NCI-H2196 treated with DMSO at 0.1 percent for 48 hours (cell line): ENCODE measurements around the gene CEP104.

Source experiments
- DNase-seq: peaks from one replicate; lab custom pipeline; 2025; ENCODE audit not compliant: unreplicated experiment; lab: John Stamatoyannopoulos, UW

The CEP104 gene

DNA sequence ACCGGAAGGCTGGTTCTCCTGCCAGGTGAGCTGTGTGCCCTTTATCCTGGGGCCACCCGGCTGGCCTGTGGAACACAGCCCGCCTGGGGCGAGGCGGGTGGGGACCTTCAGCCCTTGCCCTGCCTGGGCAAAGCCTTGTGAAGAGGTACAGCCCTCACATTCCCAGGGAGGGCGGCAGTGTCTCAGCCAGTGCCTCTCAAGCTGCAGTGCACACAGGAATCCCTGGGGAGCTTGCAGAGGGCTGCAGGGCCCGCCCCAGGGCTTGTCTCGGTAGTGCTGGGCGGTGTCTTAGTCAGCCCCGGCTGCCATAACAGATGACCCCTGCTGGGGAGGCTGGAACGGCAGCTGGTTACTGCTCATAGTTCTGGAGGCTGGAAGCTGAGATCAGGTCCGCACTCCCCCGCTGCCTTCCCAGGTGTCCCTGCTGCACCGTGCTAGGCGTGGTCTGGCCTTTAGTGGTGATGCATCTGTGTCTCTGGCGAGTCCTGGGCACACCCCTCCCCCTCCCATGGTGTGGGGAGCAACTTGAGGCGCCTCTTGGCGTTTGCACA is 12.8 kb upstream of the CEP104 start:
- no peak for DNase-seq

DNA sequence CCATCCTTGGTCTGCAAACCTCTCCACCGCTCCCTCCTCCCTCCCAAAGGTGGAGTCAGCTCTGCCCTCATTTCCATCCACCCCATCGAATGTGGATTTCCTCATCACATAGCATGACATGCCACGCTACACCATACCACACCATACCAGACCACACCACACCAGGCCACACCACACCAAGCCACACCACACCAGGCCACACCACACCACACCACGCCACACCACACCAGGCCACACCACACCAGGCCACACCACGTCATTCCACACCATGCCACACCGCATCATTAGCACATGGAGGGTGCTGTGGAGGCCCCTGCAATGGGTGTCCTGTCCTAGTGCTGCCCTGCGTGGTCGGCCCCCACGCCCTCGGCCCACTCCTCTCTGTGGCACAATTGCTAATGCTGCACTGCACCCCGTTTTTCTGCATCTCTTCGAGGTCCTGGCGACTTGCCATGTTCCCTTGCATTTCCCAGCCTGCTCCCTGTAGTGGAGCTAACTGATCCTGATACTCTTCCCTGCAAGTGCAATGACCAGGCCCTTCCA is 11.5 kb upstream of the CEP104 start:
- no peak for DNase-seq

DNA sequence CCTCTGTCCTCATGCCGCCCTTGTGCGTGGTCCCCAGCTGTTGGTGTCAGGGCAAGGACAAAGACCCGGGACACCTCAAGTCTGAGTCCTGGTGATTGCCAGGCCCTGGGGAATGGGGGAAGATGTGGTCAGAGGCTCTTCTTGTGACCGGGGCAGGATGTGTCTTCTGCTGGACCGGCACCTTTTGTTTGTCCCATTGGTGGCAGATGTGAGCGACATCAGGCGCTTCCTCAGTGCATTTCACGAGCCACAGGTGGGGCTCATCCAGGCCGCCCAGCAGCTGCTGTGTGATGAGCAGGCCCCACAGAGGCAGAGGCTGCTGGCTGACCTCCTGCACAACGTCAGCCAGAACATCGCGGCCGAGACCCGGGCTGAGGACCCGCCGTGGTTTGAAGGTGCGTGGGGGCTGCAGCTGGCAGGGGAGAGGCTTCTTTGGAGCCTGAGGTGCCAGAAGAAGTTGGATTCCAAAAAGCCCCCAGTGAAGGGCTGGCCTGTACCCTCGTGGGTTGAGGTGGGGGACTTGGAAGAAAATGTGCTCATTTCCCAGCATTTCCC is 8.7 kb upstream of the CEP104 start:
- DNase-seq, result no peak

DNA sequence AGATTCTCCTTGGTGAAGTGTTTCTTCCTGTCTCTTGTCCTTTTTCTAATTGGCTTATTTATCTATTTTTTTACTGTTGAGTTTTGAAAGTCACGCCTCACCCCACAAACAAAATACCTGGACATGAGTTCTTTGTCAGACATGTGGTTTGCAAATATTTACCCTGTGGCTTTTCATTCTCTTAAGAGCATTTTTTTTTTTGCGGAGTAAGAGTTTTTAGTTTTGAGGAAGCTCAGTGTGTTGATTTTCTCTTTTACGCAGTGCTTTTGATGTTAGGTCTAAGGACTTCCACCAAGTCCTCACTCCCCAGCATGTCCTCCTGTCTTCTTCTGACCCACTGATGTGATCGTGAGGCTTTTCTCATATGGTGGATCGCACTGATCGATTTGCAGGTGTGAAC is 7.9 kb upstream of the CEP104 start:
- no peak for DNase-seq

DNA sequence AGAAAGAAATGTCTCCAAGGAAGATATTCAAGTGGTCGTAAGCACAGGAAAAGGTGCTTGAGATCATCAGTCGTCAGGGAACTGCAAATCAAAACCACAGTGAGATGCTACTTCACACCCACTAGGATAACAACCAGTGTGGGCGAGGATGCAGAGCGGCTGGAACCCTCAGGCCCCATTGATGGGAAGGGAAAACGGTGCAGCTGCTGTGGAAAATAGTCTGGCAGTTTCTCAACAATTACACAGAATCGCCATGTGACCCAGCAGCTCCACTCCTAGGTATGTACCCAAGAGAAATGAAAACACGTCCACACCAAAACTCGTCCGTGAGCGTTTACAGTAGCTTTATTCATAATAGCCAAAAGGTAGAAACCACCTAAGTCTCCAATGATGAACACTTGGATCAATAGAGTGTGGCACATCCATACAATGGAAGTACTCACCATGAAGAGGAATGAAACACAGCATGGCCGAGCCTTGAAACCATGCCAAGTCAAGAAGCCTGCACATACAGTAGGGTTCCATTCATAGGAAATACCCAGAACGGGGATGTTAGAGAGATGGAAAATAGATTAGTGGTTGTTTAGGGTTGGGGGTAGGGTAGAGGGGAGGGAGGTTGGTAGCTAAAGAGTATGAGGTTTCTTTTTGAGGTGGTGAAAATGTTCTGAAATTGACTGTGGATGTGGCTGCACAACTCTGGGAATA is 6.4 kb upstream of the CEP104 start:
- no peak for DNase-seq

DNA sequence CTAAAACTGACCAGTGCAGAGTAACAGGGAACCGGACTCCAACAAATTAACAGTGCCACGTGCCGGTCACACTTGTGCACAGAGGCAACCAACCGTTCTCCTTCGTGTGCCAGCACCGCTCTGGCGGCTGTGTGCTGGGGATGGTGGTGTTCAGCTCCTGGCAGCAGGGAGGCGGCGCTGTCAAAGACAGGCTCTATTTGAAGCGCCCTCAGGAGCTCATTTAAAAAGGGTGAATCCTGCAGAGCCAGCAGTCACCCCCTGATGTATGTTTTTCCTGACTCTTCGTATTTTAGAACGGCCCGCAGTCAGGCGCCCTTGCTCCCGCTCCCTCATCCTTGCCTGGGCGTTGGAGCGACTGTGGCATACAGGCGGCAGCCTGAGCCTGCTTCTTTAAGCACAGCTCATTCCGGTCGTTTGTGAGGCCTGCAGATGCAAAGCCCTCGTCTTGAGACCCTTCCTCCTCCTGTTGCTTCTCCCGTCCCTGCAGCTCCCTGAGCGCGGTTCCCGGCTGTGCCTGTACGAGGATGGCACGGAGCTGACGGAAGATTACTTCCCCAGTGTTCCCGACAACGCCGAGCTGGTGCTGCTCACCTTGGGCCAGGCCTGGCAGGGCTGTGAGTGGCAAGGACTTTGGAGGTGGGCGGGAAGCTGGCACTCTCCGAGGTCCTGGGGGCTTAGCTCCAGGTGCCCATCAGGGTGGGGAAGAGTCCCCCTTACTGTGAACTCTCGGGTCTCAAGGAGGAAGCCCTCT is 1.4 kb upstream of the CEP104 start:
- peak; percentile 46 for DNase-seq

DNA sequence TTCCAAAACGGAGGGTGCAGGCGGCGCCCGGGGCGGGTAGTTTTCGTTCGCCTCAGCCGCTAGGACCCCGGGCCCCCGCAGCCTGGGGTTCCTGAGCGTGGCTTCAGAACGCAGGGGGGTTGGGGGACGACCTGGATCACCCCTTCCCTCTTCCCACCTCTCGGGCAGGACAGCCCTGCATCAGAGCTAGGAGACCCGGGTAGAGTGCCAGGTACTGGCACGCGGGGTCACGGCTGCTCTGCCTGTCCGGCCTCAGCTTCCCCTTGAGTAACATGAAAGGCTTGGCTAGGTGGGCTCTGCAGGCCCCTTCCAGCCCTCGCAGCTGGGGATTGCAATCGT is 749 bp upstream of the CEP104 start:
- no peak for DNase-seq

DNA sequence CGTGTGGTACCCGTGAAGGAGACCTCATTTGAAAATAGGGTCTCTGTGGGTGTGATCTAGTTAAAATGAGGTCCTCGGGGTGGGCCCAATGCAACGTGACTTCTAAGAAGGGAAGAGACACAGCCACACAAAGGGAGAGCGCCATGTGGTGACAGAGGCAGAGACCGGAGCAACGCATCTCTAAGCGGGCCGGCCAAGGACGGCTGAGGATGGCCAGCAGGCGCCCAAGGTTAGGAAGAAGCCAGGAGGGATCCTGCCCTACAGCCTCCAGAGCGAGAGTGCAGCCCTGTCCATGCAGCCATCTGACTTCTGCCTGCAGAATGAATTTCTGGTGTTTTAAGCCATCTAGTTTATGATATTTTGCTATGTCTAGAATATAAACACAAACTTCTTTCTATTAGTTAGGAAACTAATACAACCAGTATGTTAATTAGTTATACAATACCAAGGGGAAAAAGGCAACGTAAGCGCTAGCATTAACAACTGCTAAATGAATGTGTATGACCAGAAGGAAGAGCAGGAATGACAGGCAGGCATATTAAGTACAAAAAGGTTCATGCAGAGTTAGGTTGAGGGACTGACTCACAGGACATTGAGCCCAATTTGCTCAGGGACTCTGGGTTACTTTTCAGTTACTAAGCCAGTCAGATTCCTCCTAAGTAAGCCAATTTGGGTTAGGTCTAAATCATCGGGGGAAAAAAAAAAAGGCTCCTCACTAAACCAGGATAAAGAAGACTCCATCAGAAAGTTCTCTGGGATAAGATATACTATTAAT is 4.1 kb downstream of the CEP104 start:
- DNase-seq, result no peak

DNA sequence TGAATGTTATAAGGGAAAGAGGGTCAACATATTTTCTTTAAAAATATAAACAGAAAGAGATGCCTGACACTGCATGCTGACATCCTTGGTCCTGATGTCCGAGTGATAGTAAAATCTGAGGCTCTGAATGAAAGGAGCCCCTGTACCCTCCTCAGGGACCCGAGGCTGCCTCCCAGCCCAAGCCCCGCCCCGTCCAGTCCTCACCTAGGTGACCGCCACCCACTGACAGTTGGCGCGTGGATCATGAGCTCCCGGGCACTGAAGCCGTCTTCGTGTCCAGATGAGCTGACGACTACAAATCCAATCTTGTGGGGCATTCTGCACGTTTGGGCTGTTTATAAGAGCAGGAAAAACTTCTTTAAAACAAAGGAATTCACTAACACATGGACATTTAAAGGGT is 4.9 kb downstream of the CEP104 start:
- no peak for DNase-seq

DNA sequence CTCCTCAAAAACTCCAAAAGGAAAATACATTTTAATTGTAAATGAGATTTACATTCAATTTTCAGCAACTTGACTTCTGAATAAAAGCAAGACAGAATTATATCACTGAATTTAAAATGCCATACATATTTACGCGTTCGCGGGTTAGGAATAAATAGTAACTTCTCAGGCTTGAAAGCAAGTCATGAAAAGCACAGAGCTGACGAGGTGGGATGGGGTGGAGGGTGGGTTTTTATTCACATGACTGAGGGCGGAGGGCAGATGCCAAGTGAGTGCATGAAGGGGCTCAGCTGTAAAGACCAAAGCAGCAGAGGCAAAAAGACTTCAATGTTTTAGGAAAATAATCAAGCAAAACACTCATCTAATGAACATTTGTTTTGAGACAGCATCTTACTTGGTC is 5.7 kb downstream of the CEP104 start:
- no peak for DNase-seq

DNA sequence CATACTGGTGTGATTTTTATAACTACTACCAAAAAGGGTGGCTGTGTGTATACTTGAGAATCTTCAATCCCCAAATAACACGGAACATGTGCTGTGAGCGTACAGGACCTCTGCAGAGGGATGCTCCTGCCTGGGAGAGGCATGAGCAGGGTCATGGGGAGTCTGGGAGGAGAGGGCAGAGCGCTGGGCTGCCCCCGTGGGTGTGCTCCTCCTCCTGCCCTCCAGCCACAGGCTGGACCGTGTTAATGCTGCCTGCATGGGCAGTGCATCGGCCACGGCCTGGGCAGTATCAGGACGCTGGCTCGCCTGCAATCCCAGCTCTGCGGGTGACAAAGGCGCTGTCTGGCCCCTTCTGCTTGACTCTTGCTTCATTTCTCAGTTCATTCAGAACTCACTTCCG is 6.2 kb downstream of the CEP104 start:
- no peak for DNase-seq

DNA sequence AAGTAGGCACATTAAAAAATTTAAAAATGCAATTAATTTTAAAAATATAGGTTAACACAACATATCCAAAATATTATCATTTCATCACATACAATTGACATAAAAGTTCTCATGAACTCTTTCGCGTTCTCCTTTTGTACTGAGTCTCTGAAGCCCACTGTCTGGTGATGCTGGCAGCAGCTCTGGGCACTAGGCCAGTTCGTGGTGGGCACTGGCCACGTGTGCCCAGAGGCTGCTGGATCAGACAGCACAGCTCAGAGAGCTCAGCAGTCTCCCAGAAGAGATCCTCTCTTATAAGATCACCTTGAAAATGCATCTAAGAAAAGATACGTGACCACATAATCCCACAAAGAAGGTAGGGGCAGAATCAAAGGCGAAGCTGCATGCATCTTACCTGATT is 9.9 kb downstream of the CEP104 start:
- DNase-seq, result no peak

DNA sequence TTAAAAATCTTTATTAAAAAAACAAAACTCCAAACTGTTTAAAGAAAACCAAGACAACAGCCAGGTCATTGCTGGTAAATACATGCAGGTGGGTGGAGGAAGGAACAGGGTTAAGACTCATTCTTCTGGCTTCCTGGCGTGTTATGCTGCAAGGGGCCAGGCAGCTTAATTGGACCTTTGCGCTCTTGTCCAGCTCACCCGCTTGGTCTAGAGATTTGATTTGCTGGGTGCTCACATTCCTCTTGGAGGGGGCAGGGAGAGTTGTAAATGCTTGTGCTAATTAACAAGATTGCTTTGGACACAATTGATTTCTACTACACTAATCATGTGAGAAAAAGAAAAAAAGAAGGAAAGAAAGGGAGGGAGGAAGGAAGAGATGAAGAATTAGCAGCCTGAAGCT is 10.5 kb downstream of the CEP104 start:
- DNase-seq, result no peak

DNA sequence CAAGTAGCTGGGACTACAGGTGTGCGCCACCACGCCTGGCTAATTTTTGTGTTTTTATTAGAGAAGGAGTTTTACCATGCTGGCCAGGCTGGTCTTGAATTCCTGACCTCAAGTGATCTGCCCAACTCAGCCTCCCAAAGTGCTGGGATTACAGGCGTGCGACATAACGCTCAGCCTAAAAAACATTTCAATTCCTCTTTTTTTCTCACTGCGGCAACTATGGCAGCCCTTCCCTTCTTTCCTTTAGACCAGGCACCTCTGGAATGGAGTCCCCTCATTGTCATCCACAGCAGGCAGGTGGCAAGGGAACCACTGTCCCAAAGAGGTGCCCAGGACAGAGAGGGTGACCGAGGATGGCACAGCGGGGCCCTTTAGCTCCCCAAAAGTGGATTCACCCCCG is 14.1 kb downstream of the CEP104 start:
- no peak for DNase-seq

DNA sequence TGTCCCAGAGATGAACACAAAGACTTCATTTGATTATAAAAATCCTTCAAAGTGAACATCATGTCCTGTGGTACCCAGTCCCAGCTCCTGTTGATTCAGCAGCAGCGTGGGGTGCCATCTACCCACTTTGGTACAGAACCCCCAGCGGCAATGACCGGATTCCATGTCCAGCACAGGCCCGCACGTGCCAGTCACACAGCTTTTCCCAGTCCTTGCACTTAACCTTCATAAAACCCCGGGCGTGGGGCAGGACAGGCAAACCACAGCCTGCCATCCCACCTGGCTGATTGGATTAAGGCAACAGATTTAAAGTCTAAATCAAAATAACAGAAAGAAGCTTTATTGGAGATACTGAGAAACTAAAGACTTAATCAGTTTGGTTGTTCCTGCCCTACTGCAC is 15.5 kb downstream of the CEP104 start:
- DNase-seq, result no peak

DNA sequence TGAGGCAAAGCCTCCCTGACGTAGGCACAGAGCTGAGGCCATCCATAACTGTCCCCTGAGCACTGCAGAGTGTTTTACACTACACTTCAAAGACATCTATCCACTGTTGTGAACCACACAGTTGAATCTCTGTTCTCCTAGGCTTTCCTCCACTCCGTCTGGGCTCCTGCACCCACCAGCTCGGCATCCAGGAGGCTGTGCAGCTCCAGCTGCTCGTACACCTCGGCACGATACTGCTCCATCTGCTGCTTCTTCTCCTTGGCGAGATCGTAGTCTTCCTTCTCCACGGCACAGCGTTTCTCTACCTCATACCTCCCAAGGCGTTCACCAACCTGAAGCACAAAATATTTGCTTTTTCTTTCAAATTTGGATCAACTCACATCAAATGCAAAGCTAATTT is 18.2 kb downstream of the CEP104 start:
- DNase-seq, result no peak

DNA sequence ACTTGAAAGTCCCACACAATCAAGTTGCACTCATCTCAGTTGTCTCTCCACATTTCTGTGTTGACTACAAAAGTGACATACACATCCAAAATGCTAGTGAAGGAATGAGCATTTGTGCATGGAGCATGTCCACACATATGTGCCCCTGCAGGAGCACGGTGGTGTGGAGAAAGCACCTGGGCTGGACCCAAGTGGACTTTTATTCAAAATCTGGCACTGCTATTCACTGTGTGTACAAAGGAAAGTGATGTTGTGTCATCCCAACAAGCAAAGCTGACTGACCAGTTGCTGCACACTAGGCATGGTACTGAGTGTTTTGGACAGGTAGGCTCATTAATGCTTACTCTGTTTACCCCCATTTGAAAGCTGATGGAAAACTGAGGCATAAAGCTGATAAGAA is 19.3 kb downstream of the CEP104 start:
- DNase-seq, result no peak

DNA sequence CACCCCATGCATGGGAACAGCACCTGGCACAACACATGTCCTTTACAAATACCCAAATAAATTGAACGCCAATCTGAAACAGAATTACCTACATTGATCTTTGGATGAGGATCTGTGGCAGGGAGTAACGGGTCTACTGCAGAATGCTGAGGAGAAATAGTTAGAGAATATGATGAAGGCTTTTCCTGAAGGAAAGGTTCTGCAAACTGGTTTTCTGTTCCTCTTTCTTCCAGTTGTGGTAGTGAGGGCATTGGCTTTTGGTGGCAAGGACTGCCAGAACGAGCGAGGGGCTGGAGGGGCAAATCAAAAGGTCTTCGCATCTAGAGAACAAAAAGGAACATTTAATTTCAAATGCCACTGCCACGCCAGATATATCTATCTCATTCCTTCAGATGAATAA is 19.8 kb downstream of the CEP104 start:
- no peak for DNase-seq

DNA sequence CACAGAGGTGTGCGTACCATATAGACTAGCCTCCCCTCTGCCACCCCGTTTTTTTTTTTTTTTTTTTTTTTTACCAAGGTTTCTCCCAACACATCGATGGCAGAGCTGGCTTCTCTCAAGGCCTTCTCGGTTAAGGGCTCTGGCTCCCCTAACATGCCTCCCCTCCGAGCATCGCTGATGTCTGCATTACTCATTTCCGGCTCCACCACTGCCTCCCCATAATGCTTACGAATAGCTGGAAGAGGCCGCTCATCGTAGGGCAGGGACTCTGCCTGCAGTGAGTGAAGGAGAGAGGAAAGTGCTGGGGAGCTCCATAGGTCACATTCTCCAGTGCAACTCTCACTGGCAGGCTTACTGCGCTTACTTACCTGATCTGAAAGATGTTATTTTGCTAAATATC is 20.6 kb downstream of the CEP104 start:
- no peak for DNase-seq

DNA sequence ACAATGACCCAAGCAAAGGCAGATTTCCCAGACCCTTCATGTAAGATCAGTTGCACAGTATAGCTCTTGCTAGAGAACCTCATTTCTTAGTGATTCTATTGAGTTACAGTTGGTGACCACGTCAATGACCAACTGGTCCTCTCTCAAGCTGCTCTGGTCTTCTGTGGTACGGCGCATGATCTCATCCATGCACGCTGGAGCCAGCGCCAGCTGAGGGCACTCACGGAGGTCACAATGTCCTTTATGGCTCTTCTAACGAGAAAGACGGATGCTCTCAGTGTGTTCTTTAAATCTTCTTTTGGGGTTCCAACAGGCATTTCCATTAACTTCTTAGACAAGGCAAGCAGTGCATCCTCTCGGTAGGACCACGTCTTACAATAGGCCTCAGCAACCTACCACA is 22.3 kb downstream of the CEP104 start:
- DNase-seq, result no peak

DNA sequence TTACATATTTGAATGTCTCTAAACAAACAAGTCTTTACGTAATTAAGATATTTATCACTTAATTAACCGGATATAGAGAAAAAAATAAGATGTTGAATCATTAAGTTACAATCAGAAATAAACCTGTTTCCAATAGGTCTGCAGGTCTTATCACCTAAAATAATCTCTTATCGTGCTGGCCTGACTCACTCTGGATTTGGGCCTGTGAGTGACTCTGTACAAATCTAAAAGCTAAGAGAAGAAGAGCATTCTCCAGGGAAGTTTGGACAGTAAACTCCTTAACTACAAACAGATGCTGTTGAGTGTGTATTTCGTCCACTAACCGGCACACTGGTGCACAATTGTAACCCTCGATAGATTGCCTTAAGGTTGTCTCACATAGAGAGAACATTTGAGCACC is 25.3 kb downstream of the CEP104 start:
- DNase-seq, result no peak
